Measurements from ENCODE around the gene ENHO.
"Not testable (repeated sequence)": the region's sequence is repeated elsewhere in the genome, so short reads cannot be mapped to it uniquely, and the experiment has no call there.

Gene ENHO

DNA sequence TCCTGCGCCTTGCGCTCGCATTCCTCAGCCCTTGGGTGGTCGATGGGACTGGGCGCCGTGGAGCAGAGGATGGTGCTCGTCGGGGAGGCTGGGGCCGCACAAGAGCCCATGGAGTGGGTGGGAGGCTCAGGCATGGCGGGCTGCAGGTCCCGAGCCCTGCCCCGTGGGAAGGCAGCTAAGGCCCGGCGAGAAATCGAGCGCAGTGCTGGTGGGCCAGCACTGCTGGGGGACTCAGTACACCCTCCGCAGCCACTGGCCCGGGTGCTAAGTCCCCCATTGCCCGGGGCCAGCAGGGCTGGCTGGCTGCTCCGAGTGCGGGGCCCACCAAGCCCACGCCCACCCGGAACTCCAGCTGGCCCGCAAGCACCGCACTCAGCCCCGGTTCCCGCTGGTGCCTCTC is 40.0 kb downstream of the ENHO start:
- not testable (repeated sequence) for DNase-seq (ENCODE audit: low read depth in 2 of 3, low spot score in 2 of 3)

GRCh38 chr9:34481620-34482019 is 41.2 kb downstream of the ENHO start:
- not testable (repeated sequence) for DNase-seq (ENCODE audit: low read depth in 2 of 3, low spot score in 2 of 3)

- DNase-seq (ENCODE audit: low read depth in 2 of 3, low spot score in 2 of 3), result no peak
These were observed 43.3 kb downstream of the ENHO start for GRCh38 chr9:34479431-34479866.

DNA sequence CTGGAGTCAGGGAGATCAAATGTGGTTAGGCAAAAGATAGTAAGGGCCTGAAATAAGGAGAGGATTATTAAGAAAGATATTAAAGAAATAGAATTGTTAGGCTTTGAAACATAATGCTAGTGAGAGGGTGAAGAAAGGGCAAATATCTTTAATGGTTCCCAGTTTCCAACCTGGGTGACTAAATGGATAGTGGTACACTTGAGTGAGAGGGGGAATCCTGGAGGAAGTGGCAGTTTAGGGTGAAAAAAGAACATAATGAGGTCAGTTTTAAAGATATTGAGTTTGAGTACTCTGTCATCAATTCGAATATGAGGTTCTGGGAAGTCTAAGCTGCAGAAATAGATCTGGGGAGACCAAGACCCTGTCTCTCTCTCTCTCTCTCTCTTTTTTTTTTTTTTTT is 45.2 kb downstream of the ENHO start:
- no peak for DNase-seq (ENCODE audit: low read depth in 2 of 3, low spot score in 2 of 3)

- DNase-seq (ENCODE audit: low read depth in 2 of 3, low spot score in 2 of 3), result no peak
These were observed 47.7 kb downstream of the ENHO start for GRCh38 chr9:34475097-34475496.

Data from activated CD8-positive, alpha-beta memory T cell treated with anti-CD3 and anti-CD28 coated beads for 48 hours (primary cell).